Measurements from ENCODE around the gene ASCL3.

Gene ASCL3

DNA sequence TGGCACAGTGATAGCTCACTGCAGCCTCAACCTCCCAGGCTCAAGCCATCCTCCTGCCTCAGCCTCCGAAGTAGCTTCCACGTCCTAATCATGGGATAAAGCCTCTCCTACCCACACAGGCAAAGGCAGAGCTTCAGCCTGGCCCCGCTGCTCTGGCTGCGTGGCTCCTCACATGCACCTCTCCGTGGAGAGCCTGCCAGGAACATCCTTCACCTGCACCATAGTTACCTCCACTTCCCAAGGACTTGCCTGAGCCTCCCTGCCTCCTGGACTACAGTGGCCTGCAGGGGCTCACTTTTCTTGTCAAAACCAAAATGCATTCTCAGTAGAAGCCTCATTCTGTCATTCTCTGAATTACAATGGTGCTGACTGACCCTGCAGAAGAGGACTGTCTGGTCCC, 16.6 kb downstream of the ASCL3 start:
- no peak for DNase-seq (ENCODE audit: low spot score)
- TF ChIP-seq, protein P1, sequence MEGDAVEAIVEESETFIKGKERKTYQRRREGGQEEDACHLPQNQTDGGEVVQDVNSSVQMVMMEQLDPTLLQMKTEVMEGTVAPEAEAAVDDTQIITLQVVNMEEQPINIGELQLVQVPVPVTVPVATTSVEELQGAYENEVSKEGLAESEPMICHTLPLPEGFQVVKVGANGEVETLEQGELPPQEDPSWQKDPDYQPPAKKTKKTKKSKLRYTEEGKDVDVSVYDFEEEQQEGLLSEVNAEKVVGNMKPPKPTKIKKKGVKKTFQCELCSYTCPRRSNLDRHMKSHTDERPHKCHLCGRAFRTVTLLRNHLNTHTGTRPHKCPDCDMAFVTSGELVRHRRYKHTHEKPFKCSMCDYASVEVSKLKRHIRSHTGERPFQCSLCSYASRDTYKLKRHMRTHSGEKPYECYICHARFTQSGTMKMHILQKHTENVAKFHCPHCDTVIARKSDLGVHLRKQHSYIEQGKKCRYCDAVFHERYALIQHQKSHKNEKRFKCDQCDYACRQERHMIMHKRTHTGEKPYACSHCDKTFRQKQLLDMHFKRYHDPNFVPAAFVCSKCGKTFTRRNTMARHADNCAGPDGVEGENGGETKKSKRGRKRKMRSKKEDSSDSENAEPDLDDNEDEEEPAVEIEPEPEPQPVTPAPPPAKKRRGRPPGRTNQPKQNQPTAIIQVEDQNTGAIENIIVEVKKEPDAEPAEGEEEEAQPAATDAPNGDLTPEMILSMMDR (IDR thresholded peaks at IDR 0.05; ENCODE audit: borderline replicate concordance, control extremely low read depth, extremely low read depth, insufficient read depth, missing control alignments): no peak
- in situ Hi-C loops (cut with MboI; ENCODE audit: low sequenced_read_pairs, unreplicated experiment): no loop called here

DNA sequence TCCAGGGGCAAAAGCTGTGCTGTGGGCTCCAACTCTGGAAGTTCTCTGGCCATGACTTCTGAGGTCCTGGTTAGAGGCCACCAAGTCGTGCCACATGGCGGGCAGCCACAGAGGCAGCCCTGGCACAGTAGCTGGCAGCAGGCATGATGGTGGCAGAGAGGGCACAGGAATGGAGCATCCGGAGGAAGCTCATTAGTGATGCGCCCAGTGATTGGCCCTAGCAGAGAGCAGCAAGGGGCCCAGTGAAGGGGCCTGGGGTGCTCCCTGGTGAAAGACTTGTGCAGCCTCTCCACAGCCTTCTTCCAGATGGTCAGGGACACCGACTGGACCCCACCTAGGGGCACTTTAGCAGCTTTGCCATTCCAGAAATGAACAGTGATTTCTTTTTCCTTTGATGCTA, 17.1 kb downstream of the ASCL3 start:
- no peak for DNase-seq (ENCODE audit: low spot score)
- in situ Hi-C loops (cut with MboI; ENCODE audit: low sequenced_read_pairs, unreplicated experiment): no loop called here
- TF ChIP-seq, protein P1 (IDR thresholded peaks at IDR 0.05; ENCODE audit: borderline replicate concordance, control extremely low read depth, extremely low read depth, insufficient read depth, missing control alignments): no peak

DNA sequence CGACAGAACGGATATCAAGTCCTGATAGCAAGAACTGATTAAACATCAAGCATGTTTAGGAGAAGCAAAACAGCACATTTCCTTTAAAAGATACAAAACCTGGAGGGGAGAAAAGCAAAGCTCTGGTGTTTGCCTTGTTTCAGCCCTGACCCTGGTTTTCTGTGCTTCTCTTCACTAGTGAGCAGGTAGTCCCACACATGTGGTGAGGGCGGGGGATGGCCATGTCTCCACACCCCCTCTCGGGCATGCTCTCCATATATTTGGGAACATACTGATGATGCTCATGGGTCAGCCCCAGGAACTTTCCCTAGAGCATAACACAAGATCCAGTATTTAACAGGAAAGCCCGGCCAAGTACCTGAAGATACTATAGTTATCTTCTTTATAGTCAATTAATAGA, 20.1 kb downstream of the ASCL3 start:
- TF ChIP-seq, protein P1 (IDR thresholded peaks at IDR 0.05; ENCODE audit: borderline replicate concordance, control extremely low read depth, extremely low read depth, insufficient read depth, missing control alignments): no peak
- DNase-seq (ENCODE audit: low spot score): no peak
- in situ Hi-C loops (cut with MboI; ENCODE audit: low sequenced_read_pairs, unreplicated experiment): no loop called here

DNA sequence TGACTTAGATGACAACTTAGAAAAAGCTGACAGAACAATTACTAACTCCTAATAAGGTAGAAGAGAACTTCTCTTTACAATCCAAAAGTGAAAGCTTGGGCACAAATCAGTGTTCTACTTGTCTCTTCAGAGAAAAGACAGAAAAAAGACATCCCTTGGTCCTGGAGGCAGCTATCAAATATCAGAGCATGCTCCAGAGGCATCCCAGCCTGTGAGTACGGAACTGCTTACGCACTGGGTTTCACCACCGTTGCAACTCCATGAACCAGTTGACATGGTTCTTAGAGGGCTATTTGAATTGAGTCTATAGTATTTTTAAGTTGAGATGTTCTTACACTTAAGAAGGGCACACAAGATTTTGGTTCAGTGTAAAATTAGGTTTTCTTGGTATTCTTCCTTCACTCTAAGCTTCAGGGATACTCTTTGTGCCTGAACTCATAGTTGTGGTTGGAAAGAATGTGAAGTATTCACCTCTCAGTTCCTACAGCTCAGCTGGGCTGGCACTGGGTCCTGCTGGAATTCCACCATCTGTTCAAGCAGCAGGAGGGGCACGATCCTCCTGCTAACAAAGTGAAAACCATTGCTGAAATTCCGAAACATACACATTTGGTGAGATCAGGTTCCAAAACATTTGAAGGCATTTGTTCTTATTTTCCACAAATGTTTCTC, 25.5 kb downstream of the ASCL3 start:
- DNase-seq (ENCODE audit: low spot score): no peak
- in situ Hi-C loops (cut with MboI; ENCODE audit: low sequenced_read_pairs, unreplicated experiment): no loop called here
- TF ChIP-seq, protein P1 (IDR thresholded peaks at IDR 0.05; ENCODE audit: borderline replicate concordance, control extremely low read depth, extremely low read depth, insufficient read depth, missing control alignments): no peak

DNA sequence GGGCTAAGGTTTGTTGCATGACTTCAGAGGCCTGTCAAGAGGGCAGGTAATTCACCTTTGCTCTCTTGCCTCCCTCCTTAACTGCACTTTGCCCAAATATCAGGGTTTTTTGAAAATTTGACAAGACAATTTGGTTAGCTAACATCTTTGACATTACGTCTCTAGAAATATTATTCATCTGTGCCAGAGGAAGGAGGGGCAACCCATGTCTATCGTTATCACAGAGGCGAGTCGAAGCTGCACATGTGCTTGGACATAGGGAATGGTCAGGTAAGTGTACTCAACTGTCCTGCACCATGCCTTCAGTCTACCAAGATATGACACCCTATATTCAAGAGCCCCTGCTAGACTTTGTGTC, 28.2 kb downstream of the ASCL3 start:
- DNase-seq (ENCODE audit: low spot score): no peak
- in situ Hi-C loops (cut with MboI; ENCODE audit: low sequenced_read_pairs, unreplicated experiment): no loop called here
- TF ChIP-seq, protein P1 (IDR thresholded peaks at IDR 0.05; ENCODE audit: borderline replicate concordance, control extremely low read depth, extremely low read depth, insufficient read depth, missing control alignments): no peak

DNA sequence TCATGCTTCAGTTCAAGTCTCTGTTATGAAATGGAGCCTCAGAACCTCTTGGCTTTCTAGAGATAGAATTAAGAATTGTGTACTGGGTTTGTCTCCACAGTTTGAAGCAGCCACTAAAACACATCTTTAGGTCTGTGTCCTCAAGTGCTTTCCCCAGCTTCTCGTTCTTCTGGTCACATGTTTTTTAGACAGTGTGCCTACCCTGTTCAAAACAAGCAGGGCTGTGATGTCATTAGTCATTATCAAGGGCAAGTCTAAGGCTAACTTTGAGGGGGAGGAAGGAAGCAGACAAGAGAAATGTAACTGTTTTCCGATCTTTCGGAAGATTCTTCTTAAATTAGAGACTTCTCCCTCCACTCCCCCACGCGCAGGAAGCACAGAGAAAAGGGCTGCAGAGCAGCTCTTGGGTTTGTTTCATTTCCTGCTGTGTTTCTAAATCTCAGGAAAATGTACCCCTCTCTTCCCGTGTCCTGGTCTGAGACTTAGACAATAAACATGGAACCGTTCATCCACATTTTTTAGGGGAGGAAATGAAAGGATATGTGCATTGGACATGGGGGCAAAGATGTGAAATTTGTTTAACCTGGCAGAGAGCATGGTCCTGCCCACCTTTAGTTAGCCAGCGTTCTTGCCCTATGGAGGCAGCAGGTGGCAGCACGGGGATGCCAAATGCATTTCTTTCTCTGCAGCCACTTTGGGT, 28.7 kb downstream of the ASCL3 start:
- in situ Hi-C loops (cut with MboI; ENCODE audit: low sequenced_read_pairs, unreplicated experiment): no loop called here
- DNase-seq (ENCODE audit: low spot score): peak; percentile 53
- TF ChIP-seq, protein P1 (IDR thresholded peaks at IDR 0.05; ENCODE audit: borderline replicate concordance, control extremely low read depth, extremely low read depth, insufficient read depth, missing control alignments): peak; percentile 54

Measured in GM13976 (cell line).